ENCODE data around the gene GUF1. TPM values are rescaled to one million over a fixed set of nuclear protein-coding genes. Genes with fewer than 3 reads are reported as not detected.

The GUF1 gene
- total and polyA plus RNA-seq, 4 donors = 6.4 to 13.0 (median 10.5) TPM

- TF ChIP-seq REST (IDR thresholded peaks at IDR 0.05) (no peak), JUND (IDR thresholded peaks at IDR 0.05) (no peak), HNF4A (conservative IDR thresholded peaks at IDR 0.05) (no peak), ATF3 (IDR thresholded peaks at IDR 0.05) (no peak)
Observed at GRCh38 chr4:44736900-44737299, 58.7 kb downstream of the GUF1 start (continued).

GRCh38 chr4:44738615-44739014 lies 60.4 kb downstream of the GUF1 start:
- no peak overlapping the region for H3K9ac ChIP-seq (ENCODE audit: low read depth in 1 of 2, low read length in 2 of 2)
- H3K27ac ChIP-seq (ENCODE audit: low read depth in 1 of 2, low read length in 2 of 2) = no peak overlapping the region
- H3K9me3 ChIP-seq (ENCODE audit: control insufficient read depth in 4 of 4, low read length in 3 of 4) = no peaks in the 10 kb centered on the region
- H3K27me3 ChIP-seq (ENCODE audit: control insufficient read depth in 4 of 4, insufficient read depth in 4 of 4, low read length in 3 of 4) = peaks cover 0 to 3% (median 0%) of the 10 kb centered on the region in 4 donors
- DNase-seq (ENCODE audit: low spot score) = no peak
- H3K4me3 ChIP-seq (ENCODE audit: low read depth in 1 of 3, low read length in 3 of 3) = no peak overlapping the region
- TF ChIP-seq HNF4G (IDR thresholded peaks at IDR 0.05) = no peak
- no peak for TF ChIP-seq ATF3 (IDR thresholded peaks at IDR 0.05)
- TF ChIP-seq RAD21 (IDR thresholded peaks at IDR 0.05) = peak; percentile 22 to 64
- peak; percentile 28 for TF ChIP-seq CTCF (IDR thresholded peaks at IDR 0.05; ENCODE audit: low read depth, low read length, missing input control)
- no peak for TF ChIP-seq JUND (IDR thresholded peaks at IDR 0.05)
- TF ChIP-seq ZBTB33 (IDR thresholded peaks at IDR 0.05) = no peak
- no peaks in the 10 kb centered on the region for H3K4me1 ChIP-seq (ENCODE audit: control insufficient read depth in 4 of 4, insufficient read depth in 4 of 4, low read length in 3 of 4)
- no peaks in the 10 kb centered on the region for H3K36me3 ChIP-seq (ENCODE audit: control insufficient read depth in 4 of 4, insufficient read depth in 3 of 4, low read depth in 1 of 4, low read length in 3 of 4)
- 25% methylated on average over 2 of the region's 2 CpGs for WGBS

- Histone ChIP-seq H3K27ac (ENCODE audit: low read depth in 1 of 2, low read length in 2 of 2) (no peak overlapping the region), H3K4me3 (ENCODE audit: low read depth in 1 of 3, low read length in 3 of 3) (no peak overlapping the region), H3K27me3 (ENCODE audit: control insufficient read depth in 4 of 4, insufficient read depth in 4 of 4, low read length in 3 of 4) (peaks cover 0 to 3% (median 0%) of the 10 kb centered on the region in 4 donors), H3K9me3 (ENCODE audit: control insufficient read depth in 4 of 4, low read length in 3 of 4) (no peaks in the 10 kb centered on the region), H3K4me1 (ENCODE audit: control insufficient read depth in 4 of 4, insufficient read depth in 4 of 4, low read length in 3 of 4) (no peaks in the 10 kb centered on the region), H3K36me3 (ENCODE audit: control insufficient read depth in 4 of 4, insufficient read depth in 3 of 4, low read depth in 1 of 4, low read length in 3 of 4) (no peaks in the 10 kb centered on the region), H3K9ac (ENCODE audit: low read depth in 1 of 2, low read length in 2 of 2) (no peak overlapping the region)
- no peak for TF ChIP-seq ATF3 (IDR thresholded peaks at IDR 0.05)
- no peak for TF ChIP-seq HNF4G (IDR thresholded peaks at IDR 0.05)
- no peak for TF ChIP-seq YY1 (IDR thresholded peaks at IDR 0.05)
- TF ChIP-seq FOXA1 (IDR thresholded peaks at IDR 0.05) = no peak
- no peak for TF ChIP-seq JUND (IDR thresholded peaks at IDR 0.05)
- TF ChIP-seq CTCF (IDR thresholded peaks at IDR 0.05; ENCODE audit: low read depth, low read length, missing input control) = no peak
- TF ChIP-seq REST (IDR thresholded peaks at IDR 0.05) = no peak
- no peak for DNase-seq (ENCODE audit: low spot score)
- WGBS = 83% methylated on average over 2 of the region's 2 CpGs
Observed at GRCh38 chr4:44740201-44740600, 62.0 kb downstream of the GUF1 start.
